HG03432 (cell line): Measurements from ENCODE around the gene KRTAP5-6.

ENCODE experiments used
- ATAC-seq: cut with Tn5 transposase; IDR thresholded peaks from one replicate; pipeline ENCODE4 v1.9.1; 2021; ENCODE audit warnings: mild to moderate bottlenecking, moderate library complexity; ENCODE audit not compliant: unreplicated experiment

Gene KRTAP5-6

GRCh38 chr11:1701091-1701807, 4.3 kb downstream of the KRTAP5-6 start:
- no peak for ATAC-seq

- ATAC-seq, result no peak
These were observed 5.5 kb downstream of the KRTAP5-6 start for GRCh38 chr11:1702506-1702905.

GRCh38 chr11:1703146-1703545, 6.2 kb downstream of the KRTAP5-6 start:
- no peak for ATAC-seq

GRCh38 chr11:1705126-1706052, 8.4 kb downstream of the KRTAP5-6 start:
- ATAC-seq, result no peak

GRCh38 chr11:1706634-1707400, 9.8 kb downstream of the KRTAP5-6 start:
- ATAC-seq, result no peak

GRCh38 chr11:1707751-1708150, 10.8 kb downstream of the KRTAP5-6 start:
- no peak for ATAC-seq

- no peak for ATAC-seq
These were observed 11.7 kb downstream of the KRTAP5-6 start for GRCh38 chr11:1708716-1709115.

GRCh38 chr11:1714908-1715885, 18.2 kb downstream of the KRTAP5-6 start:
- ATAC-seq, result no peak

- ATAC-seq, result no peak
These were observed 20.8 kb downstream of the KRTAP5-6 start for GRCh38 chr11:1717745-1718144.

- ATAC-seq, result no peak
These were observed 21.3 kb downstream of the KRTAP5-6 start for GRCh38 chr11:1718326-1718725.

GRCh38 chr11:1719781-1720180, 22.8 kb downstream of the KRTAP5-6 start:
- ATAC-seq, result no peak

GRCh38 chr11:1727096-1727690, 30.2 kb downstream of the KRTAP5-6 start:
- no peak for ATAC-seq

GRCh38 chr11:1727861-1728260, 30.9 kb downstream of the KRTAP5-6 start:
- no peak for ATAC-seq

GRCh38 chr11:1728301-1728700, 31.3 kb downstream of the KRTAP5-6 start:
- ATAC-seq, result no peak

GRCh38 chr11:1728931-1729691, 32.1 kb downstream of the KRTAP5-6 start:
- no peak for ATAC-seq

GRCh38 chr11:1729692-1730011, 32.7 kb downstream of the KRTAP5-6 start:
- no peak for ATAC-seq

GRCh38 chr11:1730059-1730629, 33.1 kb downstream of the KRTAP5-6 start:
- ATAC-seq, result no peak

GRCh38 chr11:1731451-1732059, 34.6 kb downstream of the KRTAP5-6 start:
- no peak for ATAC-seq
